Fibroblast of skin of right biceps (primary cell): Measurements from ENCODE around the gene POLR1A.
"Not testable (repeated sequence)": the region's sequence is repeated elsewhere in the genome, so short reads cannot be mapped to it uniquely, and the experiment has no call there.

Experiments
- DNase-seq: peaks from one replicate; pipeline ENCODE4 v3.0.0-alpha.2; 2013

Gene POLR1A

DNA sequence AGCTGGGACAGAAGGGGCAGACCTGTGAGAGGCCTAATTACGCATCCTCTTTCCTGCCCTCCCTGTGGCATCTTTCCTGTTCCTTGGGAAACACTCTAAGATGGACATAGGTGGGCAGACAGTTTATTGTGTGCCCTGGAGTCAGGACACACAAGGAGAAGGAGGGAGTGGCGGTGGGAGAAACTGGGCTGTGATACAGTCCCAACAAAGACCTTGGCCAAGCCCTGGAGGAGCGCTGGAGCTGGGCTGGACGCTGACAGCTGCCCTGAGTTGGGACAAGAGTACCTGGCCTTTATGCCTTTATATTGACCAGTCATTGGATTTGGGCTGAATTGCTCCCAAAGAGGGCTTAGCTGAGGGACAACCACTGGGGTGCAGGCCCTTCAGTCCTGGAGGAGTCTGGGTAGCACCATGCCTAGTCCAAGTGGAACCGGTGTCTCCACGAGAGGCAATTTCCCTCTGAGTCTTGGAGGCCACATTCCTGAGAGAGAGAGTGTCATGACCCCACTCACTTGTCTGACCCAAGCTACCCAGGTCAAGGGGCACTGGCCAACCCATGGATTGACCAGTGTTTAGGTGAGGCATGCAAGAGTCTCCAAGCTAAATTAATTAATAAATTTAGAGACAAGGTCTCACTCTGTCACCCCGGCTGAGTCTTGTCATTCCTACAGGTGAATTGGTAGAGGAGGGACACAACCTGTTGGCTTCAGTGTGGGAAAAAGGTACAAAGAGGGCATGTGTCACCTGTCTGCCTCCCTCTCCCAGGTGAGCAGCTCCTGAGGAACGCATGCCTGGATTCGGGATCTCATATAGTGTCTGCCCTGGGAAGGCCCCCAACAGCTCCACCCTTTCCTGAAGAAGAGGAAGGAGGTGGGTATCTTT is 109.8 kb downstream of the POLR1A start:
- DNase-seq: no peak

DNA sequence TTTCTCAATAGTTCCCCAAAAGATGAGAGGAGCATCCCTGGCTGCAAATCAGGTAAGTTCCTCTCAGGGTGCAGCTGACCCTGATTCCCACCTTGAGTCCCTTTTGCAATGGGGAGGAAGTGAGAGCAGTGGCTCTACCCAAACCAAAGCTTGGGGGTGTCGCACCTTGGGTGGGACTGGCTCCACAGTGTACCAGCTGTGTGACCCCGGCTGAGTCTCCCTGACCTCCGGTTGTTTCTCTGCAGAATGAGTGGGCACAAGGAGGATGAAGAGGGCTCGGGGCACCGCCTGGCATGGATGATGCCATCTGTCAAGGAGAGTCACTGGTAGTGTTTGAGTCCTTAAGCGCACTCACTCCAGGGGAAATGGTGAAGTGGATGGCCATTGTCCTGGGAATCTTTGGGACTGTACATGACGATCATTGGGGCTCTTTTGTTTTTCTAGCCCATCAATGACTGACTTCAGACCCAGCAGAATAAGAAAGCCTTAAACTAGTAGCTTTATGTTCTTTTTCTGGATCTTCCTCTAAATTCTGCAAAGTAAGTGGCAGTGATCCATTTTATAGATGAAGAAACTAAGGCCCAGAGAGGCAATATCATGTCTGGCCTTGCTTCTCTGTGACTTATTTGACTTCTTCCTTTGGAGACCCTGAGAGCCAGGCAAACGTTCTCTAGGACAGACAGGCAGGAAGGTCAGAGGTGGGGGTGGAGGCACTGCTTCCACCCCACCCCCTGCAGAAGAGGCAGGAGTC is 110.6 kb downstream of the POLR1A start:
- DNase-seq: no peak

DNA sequence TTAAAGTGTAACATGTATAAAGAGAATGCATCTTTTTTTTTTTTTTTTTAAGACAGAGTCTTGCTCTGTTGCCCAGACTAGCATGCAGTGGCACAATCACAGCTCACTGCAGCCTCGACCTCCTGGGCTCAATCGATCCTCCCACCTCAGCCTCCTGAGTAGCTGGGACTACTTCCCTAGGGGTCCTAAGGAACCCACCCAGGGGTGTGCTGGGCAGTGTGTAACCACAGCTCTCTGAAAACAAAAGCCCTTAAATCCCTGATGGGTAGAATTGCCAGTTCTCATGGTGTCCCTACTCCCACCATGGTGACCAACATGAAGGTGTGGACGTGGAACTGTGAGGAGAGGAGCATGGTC is 111.3 kb downstream of the POLR1A start:
- DNase-seq: no peak

DNA sequence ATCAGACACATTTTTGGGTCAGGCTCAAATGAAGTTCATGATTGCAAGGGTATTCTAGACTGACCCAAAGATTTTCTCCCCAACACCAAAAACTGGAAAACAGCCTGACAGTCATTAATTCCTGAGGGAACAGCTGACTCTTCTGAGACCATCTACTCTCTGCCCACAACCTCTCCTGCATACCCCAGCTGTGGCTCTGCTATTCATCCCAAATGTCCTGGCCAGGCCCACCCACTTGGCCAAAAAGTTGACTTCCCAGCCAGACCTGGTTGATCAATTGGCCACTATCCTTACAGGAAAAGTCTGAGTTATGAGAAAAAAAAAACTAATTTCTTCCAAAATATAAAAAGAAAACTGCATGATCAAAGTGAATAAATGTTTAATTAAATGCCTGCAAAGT is 113.1 kb downstream of the POLR1A start:
- no peak for DNase-seq

DNA sequence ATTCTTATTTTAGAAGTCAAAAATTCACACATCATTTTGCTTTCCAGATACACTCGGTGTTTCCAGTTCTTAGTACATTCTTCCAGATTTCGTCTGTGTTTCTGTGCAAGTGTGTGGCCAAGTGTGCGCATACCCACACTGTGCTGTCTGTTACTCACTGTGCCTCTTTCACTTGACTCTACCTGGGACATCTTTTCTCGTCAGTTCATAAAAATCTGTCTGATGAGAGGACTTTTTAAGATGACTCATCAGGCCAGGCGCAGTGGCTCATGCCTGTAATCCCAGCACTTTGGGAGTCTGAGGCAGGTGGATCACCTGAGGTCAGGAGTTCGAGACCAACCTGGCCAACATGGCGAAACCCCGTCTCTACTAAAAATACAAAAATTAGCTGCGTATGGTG is 113.6 kb downstream of the POLR1A start:
- DNase-seq: not testable (repeated sequence)

DNA sequence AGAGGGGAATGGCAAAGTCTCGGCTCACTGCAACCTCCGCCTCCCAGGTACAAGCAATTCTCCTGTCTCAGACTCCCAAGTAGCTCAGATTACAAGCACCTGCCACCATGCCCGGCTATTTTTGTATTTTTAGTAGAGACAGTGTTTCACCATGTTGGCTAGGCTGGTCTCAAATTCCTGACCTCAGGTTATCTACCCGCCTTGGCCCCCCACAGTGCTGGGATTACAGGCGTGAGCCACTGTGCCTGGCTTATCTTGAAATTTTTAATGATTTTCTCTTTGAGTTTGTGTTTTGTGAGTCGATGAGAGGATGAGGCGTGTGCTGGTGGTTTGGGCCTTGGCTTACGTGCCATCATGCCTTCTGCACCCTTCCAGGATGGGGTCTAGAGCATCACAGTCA is 115.6 kb downstream of the POLR1A start:
- no peak for DNase-seq

DNA sequence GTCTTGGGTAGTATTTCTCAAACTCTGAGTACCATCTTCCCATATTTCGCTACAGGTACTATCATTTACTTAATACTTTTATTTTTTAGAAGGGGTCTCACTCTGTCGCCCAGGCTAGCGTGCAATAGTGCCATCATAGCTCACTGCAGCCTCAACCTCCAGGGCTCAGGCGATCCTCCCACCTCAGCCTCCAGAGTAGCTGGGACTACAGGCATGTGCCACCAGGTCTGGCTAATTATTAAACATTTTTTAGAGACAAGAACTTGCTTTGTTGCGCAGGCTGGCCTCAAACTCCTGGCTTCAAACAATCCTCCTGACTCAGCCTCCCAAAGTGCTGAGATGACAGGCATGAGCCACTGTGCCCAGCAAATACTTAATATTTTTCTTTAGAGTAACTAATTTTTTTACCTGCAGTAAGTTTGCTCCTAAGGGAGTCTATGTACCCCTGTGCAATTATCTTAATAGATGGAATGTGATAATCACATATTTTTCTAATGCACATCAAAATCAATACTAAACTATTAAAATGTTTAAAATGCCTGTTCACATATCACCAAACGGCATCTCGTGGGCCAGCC is 116.3 kb downstream of the POLR1A start:
- DNase-seq: no peak

DNA sequence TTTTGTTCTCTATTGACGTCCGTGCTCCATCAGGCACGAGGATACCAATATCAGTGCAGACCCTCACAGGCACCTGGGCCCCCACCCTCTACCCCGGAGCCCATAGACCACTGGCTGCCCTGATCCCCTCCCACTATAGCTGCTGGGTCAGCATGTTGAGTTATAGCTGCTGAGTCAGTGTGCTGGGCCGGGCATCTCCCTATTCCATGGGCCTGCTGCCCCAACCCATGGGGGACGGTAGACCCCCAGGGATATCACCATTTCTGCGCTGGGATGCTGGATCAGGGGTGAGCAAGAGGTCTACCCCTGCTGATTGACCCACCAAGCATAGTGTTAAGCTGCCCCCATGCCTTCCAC is 116.8 kb downstream of the POLR1A start:
- DNase-seq: no peak

DNA sequence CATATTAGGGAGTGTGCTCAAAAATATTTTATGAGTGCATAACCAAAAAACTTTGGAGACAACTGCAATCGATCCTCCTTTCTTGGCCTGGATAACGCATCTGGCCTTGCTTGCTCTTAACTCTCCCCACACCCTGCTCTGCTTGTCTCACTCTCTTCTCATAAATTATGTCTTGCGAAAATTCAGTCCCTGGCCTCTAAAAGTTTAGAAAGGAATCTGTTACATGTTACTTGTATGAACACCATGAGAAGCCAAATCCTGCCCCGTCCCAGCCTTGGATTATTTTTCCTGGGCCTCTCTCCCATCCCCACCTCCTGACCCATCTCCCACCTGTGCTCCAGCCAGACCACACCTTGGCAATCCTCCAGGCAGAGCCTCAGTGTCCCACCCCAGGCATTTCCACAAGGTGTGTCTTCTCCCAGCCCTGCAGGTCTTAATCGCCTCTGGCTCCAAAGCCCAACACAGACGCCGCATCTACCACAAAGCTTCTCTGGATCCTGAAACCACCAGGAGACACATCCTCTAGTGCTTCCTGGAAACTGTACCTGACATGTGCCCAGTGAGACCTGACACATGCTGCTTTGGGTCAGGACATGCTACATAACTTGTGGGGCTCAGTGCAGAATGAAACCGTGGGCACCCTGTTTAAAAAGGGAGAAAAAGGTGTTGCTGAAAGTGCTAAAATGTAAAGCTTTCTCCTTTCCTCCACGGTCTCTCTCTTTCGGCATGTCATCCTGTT is 117.3 kb downstream of the POLR1A start:
- no peak for DNase-seq

DNA sequence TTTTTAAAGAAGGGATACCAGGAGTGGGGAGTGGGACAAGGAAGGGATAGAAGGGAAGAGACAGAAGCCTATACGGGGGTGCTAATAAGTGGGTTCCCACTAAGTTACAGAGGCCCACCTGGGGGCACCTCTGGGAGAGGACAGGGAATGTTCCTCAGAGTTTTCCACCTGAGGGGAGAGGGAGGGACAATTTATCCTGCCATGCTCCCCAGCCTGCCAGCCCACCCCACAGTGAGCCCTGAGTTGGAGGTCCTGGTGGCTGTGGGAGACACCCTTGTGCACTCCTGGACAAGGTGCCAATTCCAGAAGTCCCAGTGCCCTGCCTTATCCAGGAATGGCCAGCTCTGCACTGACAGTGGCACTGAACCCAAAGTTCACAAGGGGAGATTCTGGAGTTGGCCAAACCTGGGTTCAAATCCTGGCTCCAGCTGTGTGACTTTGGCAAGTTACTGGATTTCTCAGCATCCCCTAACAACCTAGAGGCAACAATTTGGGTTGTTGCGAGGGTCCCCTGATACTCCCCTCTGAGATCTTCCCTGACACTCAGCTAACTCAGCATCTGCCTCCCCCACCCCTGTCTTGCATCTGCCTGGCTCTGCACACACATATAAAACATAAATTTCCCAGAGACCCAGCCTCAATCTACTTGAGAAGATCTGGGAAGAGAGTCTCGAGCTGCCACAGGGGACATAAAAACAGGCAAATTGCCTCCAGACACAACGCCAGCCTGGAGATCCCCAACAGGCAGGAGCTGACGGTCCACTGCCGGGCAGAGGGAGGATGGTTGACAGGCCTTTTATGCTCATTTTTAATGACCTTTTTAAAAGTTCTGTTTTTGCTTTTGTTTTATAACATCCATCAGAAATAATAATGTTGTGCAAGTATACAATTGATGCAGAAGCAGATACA is 118.2 kb downstream of the POLR1A start:
- DNase-seq: no peak

DNA sequence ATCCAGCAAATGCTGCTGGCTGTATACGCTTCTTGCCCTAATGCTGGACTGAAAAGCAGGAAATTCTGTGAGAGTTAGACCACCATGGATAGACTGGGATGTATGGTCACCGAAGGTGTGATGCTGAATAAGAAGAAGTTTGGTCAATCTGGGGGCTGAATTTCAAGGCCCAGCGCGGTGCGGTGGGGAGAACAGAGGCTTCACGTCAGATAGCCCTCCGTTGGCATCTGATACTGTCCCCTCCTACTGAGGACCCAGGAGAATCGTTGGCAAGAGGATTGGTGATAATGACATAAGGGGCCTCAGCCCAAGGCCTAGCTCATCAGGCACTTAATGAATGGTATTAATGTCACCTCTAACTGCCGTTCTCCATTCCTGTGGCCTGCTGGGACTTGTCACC is 119.6 kb downstream of the POLR1A start:
- no peak for DNase-seq

DNA sequence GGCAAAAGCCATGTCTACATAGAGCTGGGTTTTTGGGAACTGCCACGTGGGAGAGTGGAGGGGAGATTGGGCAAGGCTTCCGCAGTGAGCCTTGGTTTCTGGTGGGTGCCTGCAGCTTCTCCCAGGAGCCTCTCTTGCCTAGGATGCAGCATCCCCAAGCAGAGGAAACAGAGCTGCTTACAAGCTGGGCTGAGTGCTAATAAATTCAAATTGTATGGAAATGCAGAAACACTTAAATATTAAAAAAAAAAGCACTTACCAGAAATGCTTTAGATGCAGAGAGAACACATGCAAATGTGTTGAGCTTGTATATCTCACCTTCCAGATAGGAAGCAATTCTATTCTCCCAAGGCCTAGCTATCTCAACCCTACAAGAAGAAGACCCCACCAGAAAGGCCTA is 120.9 kb downstream of the POLR1A start:
- DNase-seq: no peak

DNA sequence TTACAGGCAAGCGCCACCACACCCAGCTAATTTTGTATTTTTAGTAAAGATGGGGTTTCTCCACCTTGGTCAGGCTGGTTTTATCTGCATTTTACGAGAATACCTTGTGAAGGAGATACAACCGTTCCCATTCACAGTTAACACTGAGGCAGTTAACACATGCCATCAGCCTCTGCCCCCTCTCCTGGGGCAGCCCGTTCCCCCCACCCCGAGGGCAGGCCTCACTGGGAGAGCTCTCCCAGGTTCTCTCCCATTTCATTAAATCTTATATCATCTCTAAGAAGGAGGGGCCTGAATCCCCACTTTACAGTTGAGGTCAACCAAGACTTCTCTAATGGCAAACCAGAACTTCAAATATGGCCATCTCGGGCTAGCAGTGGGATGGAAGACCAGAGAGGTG is 121.9 kb downstream of the POLR1A start:
- no peak for DNase-seq

DNA sequence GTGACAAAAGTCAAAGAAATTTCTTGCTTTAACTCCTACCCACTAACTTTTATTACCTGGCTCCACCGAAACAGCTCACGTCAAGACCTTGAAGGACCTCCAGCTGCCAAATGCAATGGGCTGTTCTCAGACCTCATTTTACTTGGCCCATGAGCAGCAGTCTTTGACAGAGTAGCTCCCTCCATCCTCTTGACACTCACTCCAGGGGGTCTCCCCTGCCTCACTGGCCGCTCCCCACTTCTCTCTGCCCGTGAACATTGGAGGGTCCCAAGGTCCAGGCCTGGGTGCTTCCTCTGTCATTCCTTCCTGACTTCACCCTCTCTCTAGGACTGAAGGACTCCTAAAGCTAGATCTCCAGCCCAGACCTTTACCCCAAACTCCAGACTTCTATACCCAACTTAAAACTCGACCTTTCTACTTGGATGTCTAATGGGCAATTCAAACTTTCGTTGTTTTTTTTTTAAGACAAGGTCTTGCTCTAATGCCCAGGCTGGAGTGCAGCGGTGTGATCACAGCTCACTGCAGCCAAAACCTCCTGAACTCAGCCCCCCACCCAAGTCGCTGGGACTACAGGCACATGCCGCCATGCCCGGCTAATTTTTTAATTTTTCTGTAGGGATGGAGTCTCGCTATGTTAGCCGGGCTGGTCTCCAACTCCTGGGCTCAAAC is 124.0 kb downstream of the POLR1A start:
- no peak for DNase-seq

DNA sequence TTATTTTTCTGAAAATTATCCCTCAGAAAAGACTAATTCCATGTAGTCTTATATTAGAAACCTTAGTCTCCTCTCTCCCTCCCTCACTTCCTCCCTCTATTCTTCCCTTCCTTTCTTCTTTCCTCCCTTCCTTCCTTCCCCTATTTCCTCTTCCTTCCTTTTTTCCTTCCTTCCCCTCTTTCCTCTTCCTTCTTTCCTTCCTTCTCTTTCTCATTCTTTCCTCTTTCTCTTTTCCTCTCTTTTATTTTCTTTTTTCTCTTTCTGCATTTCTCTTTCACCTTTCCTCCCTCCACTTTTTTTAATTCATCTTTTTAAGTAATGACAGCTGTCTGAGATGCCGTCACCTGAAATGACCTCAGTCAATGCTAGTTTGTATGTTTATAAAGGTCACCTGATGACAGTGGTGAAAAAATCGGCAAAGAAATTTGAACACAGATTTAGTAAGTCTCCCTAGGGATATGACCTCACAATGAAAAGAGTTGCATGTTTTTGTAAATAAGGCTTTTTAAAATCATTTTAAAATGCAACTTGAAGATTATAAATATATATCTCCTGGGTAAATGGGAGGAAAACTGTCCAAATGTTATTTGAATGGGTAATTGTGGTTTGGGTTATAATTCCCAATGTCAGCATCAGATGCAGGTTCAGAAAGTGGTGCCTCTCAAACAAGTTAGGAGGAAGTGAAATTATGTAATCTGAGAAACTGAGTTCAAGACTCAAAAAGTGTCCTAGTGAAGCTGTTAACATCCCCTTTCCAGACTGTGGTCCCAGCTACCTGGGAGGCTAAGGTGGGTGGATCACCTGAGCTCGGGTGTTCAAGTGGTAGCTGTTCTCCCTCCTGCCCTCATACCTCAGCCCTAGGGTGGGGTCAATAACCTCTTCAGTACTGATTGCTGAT is 126.6 kb downstream of the POLR1A start:
- DNase-seq: no peak

DNA sequence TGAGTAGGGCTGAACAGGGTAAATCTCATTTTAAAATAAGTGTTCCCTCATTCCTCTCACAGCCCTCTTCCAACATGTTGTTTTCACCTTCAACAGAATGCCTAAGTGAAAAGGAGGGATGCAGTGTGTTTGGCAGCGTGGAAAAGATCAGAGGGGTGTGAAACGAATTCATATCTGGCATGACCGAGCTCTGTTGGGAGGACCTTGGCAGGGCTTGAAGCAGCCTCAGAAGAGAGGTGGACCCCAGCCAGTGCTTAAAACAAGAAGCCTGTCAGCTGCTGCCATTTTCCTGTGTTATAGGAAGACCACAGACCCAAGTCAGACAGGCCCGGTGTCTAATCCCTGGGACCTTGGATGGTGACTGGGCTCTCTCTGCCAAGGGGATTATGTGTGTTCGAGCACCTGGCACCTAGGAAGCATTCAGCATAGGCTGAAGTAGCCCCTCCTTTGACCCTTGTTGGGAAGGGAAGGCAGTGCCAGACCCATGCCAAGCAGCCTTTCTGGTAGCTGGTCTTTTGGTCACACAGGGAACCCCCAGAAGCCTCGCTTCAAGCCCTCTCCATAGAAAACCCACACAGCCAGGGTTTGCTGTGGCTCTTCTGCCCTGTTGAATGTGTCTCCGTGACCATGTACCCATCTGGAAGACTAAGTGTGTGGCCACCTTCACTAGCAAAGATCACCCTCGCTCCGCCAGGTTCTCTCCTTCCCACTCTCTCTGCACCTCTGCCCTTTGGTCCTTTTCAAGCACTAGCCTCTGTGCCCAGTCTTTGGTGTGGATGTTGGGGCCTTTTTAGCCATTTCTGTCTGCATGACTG is 129.4 kb downstream of the POLR1A start:
- DNase-seq: no peak

DNA sequence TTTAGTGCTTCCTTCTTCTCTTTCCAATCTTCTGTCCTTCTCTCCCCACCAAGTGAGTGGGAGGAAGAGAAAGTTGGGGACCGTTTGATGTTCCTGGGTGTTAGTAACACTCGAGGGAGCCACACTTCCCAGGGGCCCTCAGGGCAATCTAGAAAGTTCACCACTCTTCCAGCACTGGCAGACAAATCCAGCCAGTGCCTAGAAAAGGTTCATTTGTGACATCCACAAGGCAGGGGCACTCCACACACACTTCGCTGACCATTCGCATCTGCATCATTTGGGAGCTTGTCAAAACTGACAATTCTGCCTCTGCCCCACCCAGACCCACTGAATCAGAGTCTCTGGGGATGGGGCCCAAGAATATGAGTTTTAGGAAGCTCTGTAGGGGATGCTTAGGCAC is 130.1 kb downstream of the POLR1A start:
- DNase-seq: no peak

DNA sequence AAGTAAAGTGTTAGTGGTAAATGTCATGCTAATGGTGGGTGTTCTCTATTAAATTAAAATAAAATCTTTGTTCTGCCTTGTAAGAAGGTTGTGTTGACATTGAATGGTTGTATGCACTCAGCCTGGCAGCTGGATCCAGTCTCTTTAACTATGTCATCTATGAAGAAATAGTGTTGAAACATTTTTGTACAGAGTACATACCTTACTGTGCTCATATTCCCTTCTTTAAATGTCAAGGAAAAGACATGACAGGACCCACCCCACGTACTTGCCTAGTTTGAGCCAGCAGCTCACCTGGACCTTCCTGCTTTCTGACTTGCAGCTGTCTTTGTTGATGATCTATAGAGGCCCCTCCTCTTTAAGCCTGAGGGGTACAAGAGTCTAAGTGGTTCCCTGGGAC is 131.3 kb downstream of the POLR1A start:
- DNase-seq: no peak

DNA sequence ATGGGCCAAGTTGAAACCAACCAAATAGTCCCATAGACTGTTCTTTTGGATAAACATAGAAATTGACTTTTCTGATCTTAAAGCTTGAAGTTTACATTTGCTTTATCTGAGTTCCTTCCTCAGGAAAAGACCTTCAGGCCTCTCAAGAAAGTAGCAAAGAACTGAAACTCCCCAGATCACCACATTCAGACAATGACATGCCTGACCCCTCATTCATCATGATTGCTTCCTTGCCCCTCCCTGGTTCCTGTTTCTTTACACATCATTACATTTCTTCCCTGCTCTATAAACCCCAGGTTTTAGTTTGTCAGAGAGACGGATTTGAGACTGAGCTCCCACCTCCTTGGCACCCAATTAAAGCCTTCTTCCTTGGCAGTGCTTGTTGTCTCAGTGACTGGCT is 133.3 kb downstream of the POLR1A start:
- DNase-seq: no peak

DNA sequence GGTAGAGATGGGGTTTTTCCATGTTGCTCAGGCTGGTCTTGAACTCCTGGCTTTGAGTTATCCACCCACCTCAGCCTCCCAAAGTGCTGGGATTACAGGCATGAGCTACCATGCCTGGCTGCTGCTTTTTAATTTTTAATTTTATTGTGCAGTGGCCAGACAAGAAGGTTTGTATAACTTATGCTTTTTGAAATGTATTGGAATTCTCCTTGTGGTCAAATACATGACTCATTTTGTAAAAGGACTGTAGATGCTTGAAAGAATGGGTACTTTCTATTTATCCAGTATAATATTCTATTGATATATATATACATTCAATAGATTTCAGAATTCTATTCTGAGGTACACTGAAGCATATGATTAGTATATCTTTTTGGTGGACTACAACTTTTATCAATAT is 134.3 kb downstream of the POLR1A start:
- peak; percentile 57 for DNase-seq
